Measurements from ENCODE around the gene SLC25A29. TPM values are rescaled to one million over a fixed set of nuclear protein-coding genes. Genes with fewer than 3 reads are reported as not detected.
A peak's percentile ranks its signal among the peaks of the same experiment; 100 is the strongest.
"Not testable (repeated sequence)": the region's sequence is repeated elsewhere in the genome, so short reads cannot be mapped to it uniquely, and the experiment has no call there.

The SLC25A29 gene
- total RNA-seq, 1 donor from 2014 or later = 58.9 TPM

- TF ChIP-seq POLR2AphosphoS5 (IDR thresholded peaks at IDR 0.05; ENCODE audit: insufficient read depth in 1 of 2, low read depth in 1 of 2) = no peak
- TF ChIP-seq POLR2A (IDR thresholded peaks at IDR 0.05) = no peak
- no peak for TF ChIP-seq CTCF (IDR thresholded peaks at IDR 0.05)
- Histone ChIP-seq H3K4me3 (no peak overlapping the region), H3K9me3 (no peaks in the 10 kb centered on the region), H3K27ac (no peak overlapping the region), H3K36me3 (peaks cover 0 to 40% of the 10 kb centered on the region in 2 donors), H3K4me1 (no peaks in the 10 kb centered on the region), H3K27me3 (no peaks in the 10 kb centered on the region)
- intact Hi-C loops (cut with DNase I) = no loop called here
- no peak for DNase-seq (ENCODE audit: extremely low spot score in 2 of 2)
Observed at GRCh38 chr14:100348253-100348729, 42.0 kb upstream of the SLC25A29 start.

- no peak for TF ChIP-seq POLR2A (IDR thresholded peaks at IDR 0.05)
- no peak for TF ChIP-seq POLR2AphosphoS5 (IDR thresholded peaks at IDR 0.05; ENCODE audit: insufficient read depth in 1 of 2, low read depth in 1 of 2)
- TF ChIP-seq CTCF (IDR thresholded peaks at IDR 0.05) = no peak
- Histone ChIP-seq H3K4me3 (no peak overlapping the region), H3K4me1 (peaks cover 7% of the 10 kb centered on the region), H3K27ac (no peak overlapping the region), H3K36me3 (peaks cover 0 to 30% of the 10 kb centered on the region in 2 donors), H3K27me3 (no peaks in the 10 kb centered on the region), H3K9me3 (no peaks in the 10 kb centered on the region)
- intact Hi-C loops (cut with DNase I) = no loop called here
- no peak for DNase-seq (ENCODE audit: extremely low spot score in 2 of 2)
Observed at GRCh38 chr14:100346306-100347091, 40.3 kb upstream of the SLC25A29 start.

GRCh38 chr14:100345711-100346110 lies 39.5 kb upstream of the SLC25A29 start:
- H3K4me1 ChIP-seq = peaks cover 14% of the 10 kb centered on the region
- no peak for TF ChIP-seq POLR2A (IDR thresholded peaks at IDR 0.05)
- no peak for TF ChIP-seq CTCF (IDR thresholded peaks at IDR 0.05)
- no peak for TF ChIP-seq POLR2AphosphoS5 (IDR thresholded peaks at IDR 0.05; ENCODE audit: insufficient read depth in 1 of 2, low read depth in 1 of 2)
- H3K36me3 ChIP-seq = peaks cover 0 to 22% of the 10 kb centered on the region in 2 donors
- H3K27me3 ChIP-seq = no peaks in the 10 kb centered on the region
- intact Hi-C loops (cut with DNase I) = no loop called here
- no peak overlapping the region for H3K27ac ChIP-seq
- H3K4me3 ChIP-seq = no peak overlapping the region
- DNase-seq (ENCODE audit: extremely low spot score in 2 of 2) = no peak
- H3K9me3 ChIP-seq = no peaks in the 10 kb centered on the region

GRCh38 chr14:100344657-100345056 lies 38.4 kb upstream of the SLC25A29 start:
- Histone ChIP-seq H3K4me1 (peaks cover 14% of the 10 kb centered on the region), H3K36me3 (peaks cover 0 to 18% of the 10 kb centered on the region in 2 donors)
- intact Hi-C loops (cut with DNase I); H3K27me3 ChIP-seq; H3K9me3 ChIP-seq; H3K27ac ChIP-seq; H3K4me3 ChIP-seq; DNase-seq (ENCODE audit: extremely low spot score in 2 of 2): not testable (repeated sequence)

- intact Hi-C loops (cut with DNase I); H3K9me3 ChIP-seq; H3K27ac ChIP-seq; H3K36me3 ChIP-seq; H3K27me3 ChIP-seq; H3K4me3 ChIP-seq; DNase-seq (ENCODE audit: extremely low spot score in 2 of 2): not testable (repeated sequence)
- peaks cover 14% of the 10 kb centered on the region for H3K4me1 ChIP-seq
Observed at GRCh38 chr14:100342826-100343225, 36.6 kb upstream of the SLC25A29 start.

GRCh38 chr14:100342195-100342594 lies 36.0 kb upstream of the SLC25A29 start:
- DNase-seq (ENCODE audit: extremely low spot score in 2 of 2) = peak in 1 of 2 donors; percentile 49
- TF ChIP-seq CTCF (IDR thresholded peaks at IDR 0.05) = no peak
- H3K27ac ChIP-seq = no peak overlapping the region
- peaks cover 14% of the 10 kb centered on the region for H3K4me1 ChIP-seq
- H3K4me3 ChIP-seq = no peak overlapping the region
- no peaks in the 10 kb centered on the region for H3K9me3 ChIP-seq
- peaks cover 0 to 8% of the 10 kb centered on the region in 2 donors for H3K36me3 ChIP-seq
- no peaks in the 10 kb centered on the region for H3K27me3 ChIP-seq
- intact Hi-C loops (cut with DNase I) = no loop called here
